Motor neuron (in vitro differentiated cells): ENCODE results near the gene RAB4A. TPM values are rescaled to one million over a fixed set of nuclear protein-coding genes. Genes with fewer than 3 reads are reported as not detected.
"Not testable (repeated sequence)": the region's sequence is repeated elsewhere in the genome, so short reads cannot be mapped to it uniquely, and the experiment has no call there.

Experiments
- ATAC-seq, 8 experiments: fragments of 200-7000 bp; cut with Tn5 transposase; replicated peaks in 6 of 8; 2 replicates each; pipeline ENCODE4 v1.8.0; 2021; ENCODE audit warnings: mild to moderate bottlenecking in 8 of 8, moderate library complexity in 8 of 8
- H3K27ac ChIP-seq, 2 donors: fragments of 250-450 bp; sonication (Bioruptor Pico); 2 replicates each; pipeline ENCODE4 v1.9.0; 2021; ENCODE audit warnings: antibody characterized with exemption in 2 of 2, mild to moderate bottlenecking in 2 of 2, moderate library complexity in 1 of 2
- H3K4me1 ChIP-seq, 2 donors: fragments of 250-450 bp; sonication (Bioruptor Pico); replicated peaks in 1 of 2; 2 replicates each; pipeline ENCODE4 v1.6.1; 2021; ENCODE audit warnings: antibody characterized with exemption in 2 of 2, mild to moderate bottlenecking in 2 of 2, moderate library complexity in 1 of 2
- H3K4me3 ChIP-seq, 5 donors: fragments of 250-450 bp; sonication (Bioruptor Pico); 2 replicates each; pipeline ENCODE4 v1.9.0; 2021; ENCODE audit warnings: antibody characterized with exemption in 5 of 5, mild to moderate bottlenecking in 5 of 5, moderate library complexity in 4 of 5
- WGBS, 10 experiments: fragments of 450-650 bp; shearing (Covaris generic); methylation state at CpG; one replicate each; pipeline ENCODE4 v1.0.0; 2022; 5-methylcytosine and 5-hydroxymethylcytosine counted together
- in situ Hi-C, 9 experiments: fragments of 400-800 bp; cut with MboI; loops; one replicate each; pipeline ENCODE4 v1.15.0; 2021; ENCODE audit warnings: low sequenced_read_pairs in 9 of 9, low pct_unique_long_range_greater_than_20kb in 2 of 9; ENCODE audit not compliant: unreplicated experiment in 9 of 9
- total RNA-seq, 8 experiments: library from RNA; unstranded; fragments of 300-600 nt; gene quantifications; 2 replicates each; pipeline versions ENCODE4 v1.2.3 to v1.2.4, GENCODE V29; 2022

RAB4A gene
- total RNA-seq, 8 experiments from 2014 or later = 12.9 to 51.6 (median 35.3) TPM

GRCh38 chr1:229291686-229292085, 20.8 kb downstream of the RAB4A start:
- H3K4me3 ChIP-seq, ATAC-seq, in situ Hi-C loops, H3K27ac ChIP-seq, H3K4me1 ChIP-seq: not testable (repeated sequence)
- 83 to 100% (median 100%) methylated on average over 1 to 2 of the region's 4 CpGs; no CpG with 5 or more reads in 2 of the 10 experiments for WGBS, 10 experiments

DNA sequence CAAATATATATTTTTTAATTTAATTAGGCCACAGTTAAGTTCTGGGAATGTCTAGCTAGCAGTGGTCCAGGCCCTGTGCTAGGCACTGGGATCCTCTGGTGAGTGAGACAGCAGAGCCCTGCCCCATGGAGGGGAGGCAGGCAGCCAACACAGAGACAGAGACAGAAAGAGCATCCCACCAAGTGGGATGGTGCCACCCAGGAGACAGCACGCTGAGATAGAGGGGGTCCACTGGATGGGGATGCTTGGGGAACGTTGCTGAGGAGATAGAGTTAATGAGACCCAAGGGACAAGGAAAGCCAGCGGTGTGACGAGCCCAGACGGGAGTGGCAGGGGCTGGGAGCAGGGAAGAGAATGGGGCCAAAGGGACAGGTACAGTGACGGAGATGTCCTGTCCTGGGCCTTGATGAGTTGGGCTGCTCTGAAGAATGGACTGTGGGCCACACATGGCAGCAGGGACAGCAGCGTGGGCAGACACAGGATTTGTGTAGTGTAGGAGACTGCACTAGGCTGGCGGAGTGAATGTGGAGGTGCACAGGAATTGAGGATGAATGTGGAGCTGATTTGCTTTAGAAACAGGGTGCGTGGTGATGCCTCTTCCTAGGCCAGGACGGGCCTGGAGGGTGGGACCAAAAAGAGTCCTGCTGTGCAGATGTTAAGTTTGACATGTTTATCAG, 22.8 kb downstream of the RAB4A start:
- no peak overlapping the region for H3K27ac ChIP-seq
- ATAC-seq = no peak
- no peak overlapping the region for H3K4me3 ChIP-seq
- in situ Hi-C loops = no loop called here
- peaks cover 0 to 10% of the 10 kb centered on the region in 2 donors for H3K4me1 ChIP-seq
- 77 to 96% (median 92%) methylated on average over 2 to 10 of the region's 10 CpGs; no CpG with 5 or more reads in 4 of the 10 experiments for WGBS, 10 experiments

- no peak overlapping the region for H3K27ac ChIP-seq
- ATAC-seq = no peak
- in situ Hi-C loops = no loop called here
- no peak overlapping the region for H3K4me3 ChIP-seq
- H3K4me1 ChIP-seq = peaks cover 0 to 10% of the 10 kb centered on the region in 2 donors
- WGBS, 10 experiments = 97 to 100% (median 100%) methylated on average over 1 to 10 of the region's 11 CpGs; no CpG with 5 or more reads in 5 of the 10 experiments
Observed at GRCh38 chr1:229295745-229296144, 24.8 kb downstream of the RAB4A start.

DNA sequence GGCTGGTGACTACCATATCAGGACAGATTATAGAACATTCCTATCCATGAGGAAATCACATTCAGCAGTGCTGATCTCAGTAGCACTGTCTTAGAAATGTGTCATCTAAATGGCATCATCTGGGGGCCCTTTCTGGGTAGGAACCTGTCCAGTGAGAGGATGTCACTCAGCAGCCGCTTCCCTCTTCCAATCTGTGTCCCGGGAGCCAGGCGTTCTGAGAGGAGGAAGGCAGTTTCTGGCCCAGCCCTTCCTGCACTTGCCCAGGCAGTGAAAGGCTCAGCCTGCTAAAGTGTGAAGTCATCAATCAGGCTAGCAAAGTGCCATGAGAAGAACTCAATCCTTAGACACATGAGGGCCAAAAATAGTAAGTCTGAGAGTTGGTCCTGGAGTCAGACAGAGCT, 25.6 kb downstream of the RAB4A start:
- peak in 7 of 8 experiments; percentile 80 to 95 (median 94) for ATAC-seq
- Histone ChIP-seq H3K4me1 (peaks cover 0 to 10% of the 10 kb centered on the region in 2 donors), H3K27ac (no peak overlapping the region), H3K4me3 (no peak overlapping the region)
- in situ Hi-C loops = no loop called here
- 83 to 100% (median 96%) methylated on average over 1 to 3 of the region's 3 CpGs; no CpG with 5 or more reads in 5 of the 10 experiments for WGBS, 10 experiments

GRCh38 chr1:229297746-229298145, 26.8 kb downstream of the RAB4A start:
- WGBS, 10 experiments = 79 to 100% (median 94%) methylated on average over 1 of the region's 1 CpG; no CpG with 5 or more reads in 1 of the 10 experiments
- in situ Hi-C loops = no loop called here
- peaks cover 0 to 10% of the 10 kb centered on the region in 2 donors for H3K4me1 ChIP-seq
- no peak overlapping the region for H3K27ac ChIP-seq
- ATAC-seq = no peak
- H3K4me3 ChIP-seq = no peak overlapping the region

- H3K4me3 ChIP-seq = no peak overlapping the region
Observed at GRCh38 chr1:229298420-229298819, 27.5 kb downstream of the RAB4A start.

DNA sequence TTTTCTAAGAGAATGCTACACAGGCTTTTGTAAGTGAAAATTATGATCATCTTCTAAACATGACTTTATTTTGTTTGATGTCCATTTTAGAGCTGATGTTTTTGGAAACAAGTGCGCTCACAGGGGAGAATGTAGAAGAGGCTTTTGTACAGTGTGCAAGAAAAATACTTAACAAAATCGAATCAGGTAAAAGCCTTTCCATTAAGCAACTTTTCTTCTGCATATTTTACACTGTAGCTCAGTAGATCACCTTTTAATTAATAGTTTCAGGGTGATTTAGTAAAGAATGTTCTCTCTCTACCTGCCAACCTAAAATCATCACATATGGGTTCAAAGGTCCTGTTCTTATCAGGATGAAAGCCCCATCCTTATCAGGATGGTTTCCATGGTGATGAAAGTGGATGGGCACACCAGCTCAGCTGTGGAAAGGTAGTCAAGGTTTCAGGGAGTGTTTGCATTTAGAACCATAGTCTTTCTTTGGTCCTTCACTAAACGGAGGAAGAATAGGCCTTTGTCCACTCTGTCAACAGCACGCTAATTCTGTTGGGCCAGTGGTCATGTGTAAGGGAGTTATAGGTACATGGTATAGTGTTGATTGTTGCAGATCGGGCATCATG, 28.1 kb downstream of the RAB4A start:
- H3K4me1 ChIP-seq = peaks cover 0 to 10% of the 10 kb centered on the region in 2 donors
- no peak overlapping the region for H3K27ac ChIP-seq
- H3K4me3 ChIP-seq = no peak overlapping the region
- peak in 1 of 8 experiments; percentile 6 for ATAC-seq
- in situ Hi-C loops = no loop called here
- 88 to 100% (median 94%) methylated on average over 1 to 5 of the region's 5 CpGs; no CpG with 5 or more reads in 1 of the 10 experiments for whole genome bisulfite sequencing, 10 experiments

More at GRCh38 chr1:229298420-229298819, 27.5 kb downstream of the RAB4A start:
- Histone ChIP-seq H3K27ac (no peak overlapping the region), H3K4me1 (peaks cover 0 to 10% of the 10 kb centered on the region in 2 donors)
- in situ Hi-C loops = no loop called here
- no peak for ATAC-seq

- H3K4me3 ChIP-seq = no peak overlapping the region
- 63 to 100% (median 98%) methylated on average over 1 to 6 of the region's 6 CpGs; no CpG with 5 or more reads in 1 of the 10 experiments for WGBS, 10 experiments
- peaks cover 0 to 10% of the 10 kb centered on the region in 2 donors for H3K4me1 ChIP-seq
- ATAC-seq = no peak
- no peak overlapping the region for H3K27ac ChIP-seq
- in situ Hi-C loops = no loop called here
Observed at GRCh38 chr1:229300099-229300757, 29.3 kb downstream of the RAB4A start.

DNA sequence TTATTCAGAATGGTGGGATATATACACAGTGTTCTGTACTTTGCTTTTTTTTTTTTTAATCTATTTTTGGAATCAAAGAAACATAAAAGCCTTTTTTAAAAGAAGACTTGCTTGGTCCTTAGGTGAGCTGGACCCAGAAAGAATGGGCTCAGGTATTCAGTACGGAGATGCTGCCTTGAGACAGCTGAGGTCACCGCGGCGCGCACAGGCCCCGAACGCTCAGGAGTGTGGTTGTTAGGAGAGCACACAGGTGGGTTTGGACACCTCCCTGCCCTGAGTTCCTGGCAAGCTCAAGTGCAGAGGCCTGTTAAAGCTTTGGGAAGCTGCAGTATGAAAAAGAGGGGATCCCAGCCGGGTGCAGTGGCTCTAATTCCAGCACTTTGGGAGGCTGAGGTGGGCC, 31.8 kb downstream of the RAB4A start:
- in situ Hi-C loops = no loop called here
- Histone ChIP-seq H3K4me3 (no peak overlapping the region), H3K4me1 (no peaks in the 10 kb centered on the region), H3K27ac (no peak overlapping the region)
- no peak for ATAC-seq
- 83 to 100% (median 97%) methylated on average over 1 to 8 of the region's 8 CpGs; no CpG with 5 or more reads in 3 of the 10 experiments for WGBS, 10 experiments

- in situ Hi-C loops = no loop called here
- ATAC-seq = no peak
- 86 to 100% (median 98%) methylated on average over 1 to 4 of the region's 4 CpGs for WGBS, 10 experiments
- Histone ChIP-seq H3K4me3 (no peak overlapping the region), H3K4me1 (no peaks in the 10 kb centered on the region), H3K27ac (no peak overlapping the region)
Observed at GRCh38 chr1:229303855-229304254, 32.9 kb downstream of the RAB4A start.

DNA sequence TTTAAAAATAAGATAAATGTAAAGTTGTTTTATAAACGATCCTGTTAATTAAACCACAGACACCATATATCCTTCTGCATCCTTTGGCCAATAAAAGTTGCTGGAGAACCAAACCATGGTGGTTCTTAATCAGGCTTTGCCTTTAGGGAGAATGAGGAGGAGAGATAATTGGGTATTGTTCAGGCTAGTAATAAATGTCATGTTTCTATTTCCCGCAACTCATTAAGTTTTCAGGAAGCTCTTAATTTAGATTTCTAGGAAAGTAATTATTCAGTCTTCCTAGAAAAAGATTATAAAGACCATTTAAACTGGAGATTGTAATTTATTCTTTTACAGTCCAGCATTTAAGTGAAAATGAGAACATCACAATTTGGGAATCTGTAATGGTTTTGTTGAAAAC, 34.5 kb downstream of the RAB4A start:
- H3K4me1 ChIP-seq = no peaks in the 10 kb centered on the region
- in situ Hi-C loops = no loop called here
- WGBS, 10 experiments = 50 to 100% (median 87%) methylated on average over 1 to 2 of the region's 2 CpGs
- no peak for ATAC-seq
- H3K4me3 ChIP-seq = no peak overlapping the region
- no peak overlapping the region for H3K27ac ChIP-seq

DNA sequence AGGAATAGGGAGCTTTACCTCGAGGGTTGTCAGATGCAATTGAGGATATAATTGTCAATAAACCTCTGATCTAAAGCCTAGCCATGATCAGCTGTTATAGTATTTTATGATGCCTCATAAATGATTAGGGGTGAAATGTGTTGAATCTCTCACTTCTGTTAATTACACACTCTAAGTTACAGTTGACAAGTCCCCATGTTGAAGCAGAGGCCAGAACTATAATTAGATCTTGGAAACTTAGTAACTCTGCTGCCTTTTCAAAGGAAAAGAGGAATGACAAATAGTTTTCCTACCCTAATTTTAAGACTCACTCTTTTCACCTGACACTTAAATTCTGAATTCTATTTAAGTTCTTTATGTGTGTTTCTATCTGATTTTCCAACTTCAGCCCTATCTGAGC, 38.2 kb downstream of the RAB4A start:
- no peak for ATAC-seq
- Histone ChIP-seq H3K4me1 (no peaks in the 10 kb centered on the region), H3K4me3 (no peak overlapping the region), H3K27ac (no peak overlapping the region)
- 80 to 86% (median 83%) methylated on average over 1 of the region's 1 CpG; no CpG with 5 or more reads in 6 of the 10 experiments for WGBS, 10 experiments
- in situ Hi-C loops = no loop called here

DNA sequence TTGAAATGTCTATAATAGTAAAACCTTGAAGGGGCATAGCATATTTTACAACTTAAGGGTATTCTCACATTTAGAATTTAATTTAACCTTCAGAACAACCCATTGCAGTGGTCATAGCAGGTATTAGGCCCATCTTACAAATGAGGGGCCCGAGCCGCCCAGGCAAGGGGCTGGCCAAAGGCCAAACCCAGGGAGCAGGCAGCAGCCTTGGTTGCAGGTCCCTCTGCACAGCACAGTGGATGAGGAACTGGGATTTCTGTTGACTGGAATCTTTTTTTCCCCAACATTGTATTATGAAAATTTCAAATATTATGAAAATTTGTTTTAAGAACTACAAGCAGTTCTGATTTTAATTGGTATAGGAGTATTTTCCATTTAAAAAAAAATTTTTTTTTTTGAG, 38.8 kb downstream of the RAB4A start:
- in situ Hi-C loops = no loop called here
- Histone ChIP-seq H3K4me1 (no peaks in the 10 kb centered on the region), H3K27ac (no peak overlapping the region), H3K4me3 (no peak overlapping the region)
- no peak for ATAC-seq
- WGBS, 10 experiments = 93 to 100% (median 100%) methylated on average over 1 to 2 of the region's 2 CpGs; no CpG with 5 or more reads in 5 of the 10 experiments
